ENCODE measurements around the gene TACR1.
"Not testable (repeated sequence)": the region's sequence is repeated elsewhere in the genome, so short reads cannot be mapped to it uniquely, and the experiment has no call there.

The TACR1 gene

GRCh38 chr2:75088791-75089190 is 110.5 kb downstream of the TACR1 start:
- no peak for DNase-seq (ENCODE audit: low spot score)

- DNase-seq (ENCODE audit: low spot score) = no peak
These were observed 111.6 kb downstream of the TACR1 start for GRCh38 chr2:75087736-75088135.

GRCh38 chr2:75079575-75079974 is 119.7 kb downstream of the TACR1 start:
- DNase-seq (ENCODE audit: low spot score) = no peak

- DNase-seq (ENCODE audit: low spot score) = no peak
These were observed 121.4 kb downstream of the TACR1 start for GRCh38 chr2:75077909-75078308.

GRCh38 chr2:75076088-75076487 is 123.2 kb downstream of the TACR1 start:
- no peak for DNase-seq (ENCODE audit: low spot score)

- no peak for DNase-seq (ENCODE audit: low spot score)
These were observed 124.6 kb downstream of the TACR1 start for GRCh38 chr2:75074708-75075107.

- no peak for DNase-seq (ENCODE audit: low spot score)
These were observed 125.1 kb downstream of the TACR1 start for GRCh38 chr2:75074228-75074627.

- DNase-seq (ENCODE audit: low spot score) = no peak
These were observed 127.6 kb downstream of the TACR1 start for GRCh38 chr2:75071766-75072165.

GRCh38 chr2:75068546-75068945 is 130.8 kb downstream of the TACR1 start:
- DNase-seq (ENCODE audit: low spot score) = no peak

GRCh38 chr2:75067506-75067905 is 131.8 kb downstream of the TACR1 start:
- no peak for DNase-seq (ENCODE audit: low spot score)

GRCh38 chr2:75066121-75066902 is 133.0 kb downstream of the TACR1 start:
- no peak for DNase-seq (ENCODE audit: low spot score)

GRCh38 chr2:75065402-75066008 is 133.8 kb downstream of the TACR1 start:
- DNase-seq (ENCODE audit: low spot score) = no peak

- DNase-seq (ENCODE audit: low spot score) = peak; percentile 65
These were observed 134.5 kb downstream of the TACR1 start for GRCh38 chr2:75064691-75065396.

GRCh38 chr2:75063906-75064305 is 135.4 kb downstream of the TACR1 start:
- no peak for DNase-seq (ENCODE audit: low spot score)

GRCh38 chr2:75058427-75058826 is 140.9 kb downstream of the TACR1 start:
- no peak for DNase-seq (ENCODE audit: low spot score)

- DNase-seq (ENCODE audit: low spot score) = not testable (repeated sequence)
These were observed 142.2 kb downstream of the TACR1 start for GRCh38 chr2:75057150-75057549.

- no peak for DNase-seq (ENCODE audit: low spot score)
These were observed 143.3 kb downstream of the TACR1 start for GRCh38 chr2:75055820-75056675.

- no peak for DNase-seq (ENCODE audit: low spot score)
These were observed 144.0 kb downstream of the TACR1 start for GRCh38 chr2:75055142-75055819.

GRCh38 chr2:75054296-75054695 is 145.0 kb downstream of the TACR1 start:
- DNase-seq (ENCODE audit: low spot score) = no peak

GRCh38 chr2:75053484-75054112 is 145.7 kb downstream of the TACR1 start:
- peak; percentile 47 for DNase-seq (ENCODE audit: low spot score)

- no peak for DNase-seq (ENCODE audit: low spot score)
These were observed 151.2 kb downstream of the TACR1 start for GRCh38 chr2:75047992-75048625.
